K562 (cell line): Measurements from ENCODE around the gene C1orf74. TPM values are rescaled to one million over a fixed set of nuclear protein-coding genes. Genes with fewer than 3 reads are reported as not detected.
"Not testable (repeated sequence)": the region's sequence is repeated elsewhere in the genome, so short reads cannot be mapped to it uniquely, and the experiment has no call there.

Experiments
- ATAC-seq: fragments of 200-7000 bp; cut with Tn5 transposase; 3 replicates; pipeline ENCODE4 v1.9.1; 2020; ENCODE audit warnings: moderate library complexity
- BruUV-seq: library from RNA; stranded (reverse); fragments of 400-500 nt; replicated peaks from 2 replicates; lab custom pipeline; 2021; lab: Mats Ljungman, UMichigan
- CTCF ChIA-PET: fragments of 300-600 bp; formaldehyde crosslinking; extraction: SDS; loops from one replicate; lab custom pipeline; 2021; ENCODE audit warnings: low intra/inter-chr PET ratio; lab: Yijun Ruan, JAX
- POLR2A ChIA-PET: fragments of 300-600, 350-650 bp; sonication (Branson Sonifier 250); formaldehyde crosslinking; extraction: SDS; loops from one replicate; lab custom pipeline; 2021; ENCODE audit warnings: antibody characterized with exemption, inconsistent platforms; lab: Yijun Ruan, JAX
- DNase-seq, 4 experiments: peaks; one replicate each; pipeline versions ENCODE4 v3.0.0 to v3.0.0-alpha.2; 2011 to 2018; ENCODE audit warnings: low spot score in 3 of 4, mixed read lengths in 3 of 4; ENCODE audit errors: extremely low read depth in 1 of 4
- FAIRE-seq: peaks from 2 replicates; lab custom pipeline; 2011; peaks lifted over from hg19 to GRCh38; lab: Jason Lieb, UNC
- H2AFZ ChIP-seq: 2 replicates; pipeline ENCODE4 v1.6.0; 2011; ENCODE audit warnings: low read depth, low read length, control low read depth, inconsistent platforms
- H3K27ac ChIP-seq: fragments of 200-600 bp; 3 replicates; pipeline ENCODE4 v1.8.0; 2011; ENCODE audit warnings: low read depth, mild to moderate bottlenecking, control low read depth, inconsistent platforms, low read length, moderate library complexity, mixed read lengths; ENCODE audit errors: extremely low read depth
- H3K27me3 ChIP-seq, 2 experiments: fragments of 300-600 bp in 1 of 2; 2 replicates in 1 of 2; 3 replicates in 1 of 2; pipeline versions ENCODE4 v1.6.0 to v1.8.0; 2011; ENCODE audit warnings: inconsistent platforms in 2 of 2, low read length in 2 of 2, mild to moderate bottlenecking in 1 of 2, mixed read lengths in 1 of 2, moderate library complexity in 1 of 2; ENCODE audit not compliant: control insufficient read depth in 2 of 2, insufficient read depth in 2 of 2
- H3K36me3 ChIP-seq: fragments of 300-600 bp; 3 replicates; pipeline ENCODE4 v1.8.0; 2011; ENCODE audit warnings: mild to moderate bottlenecking, low read length, inconsistent platforms; ENCODE audit not compliant: control insufficient read depth, insufficient read depth
- H3K4me1 ChIP-seq, 2 experiments: fragments of 200-600 bp in 1 of 2; replicated peaks in 1 of 2; 2 replicates in 1 of 2; 3 replicates in 1 of 2; pipeline versions ENCODE4 v1.5.1 to v1.8.0; 2011; ENCODE audit warnings: inconsistent platforms in 2 of 2, low read length in 2 of 2, mild to moderate bottlenecking in 1 of 2, mixed read lengths in 1 of 2, moderate library complexity in 1 of 2; ENCODE audit not compliant: control insufficient read depth in 2 of 2, insufficient read depth in 2 of 2
- H3K4me2 ChIP-seq: 2 replicates; pipeline ENCODE4 v1.6.1; 2011; ENCODE audit warnings: low read length, control low read depth, inconsistent platforms, mixed read lengths; ENCODE audit not compliant: insufficient read depth
- H3K4me3 ChIP-seq: fragments of 200-600 bp; sonication (generic), shearing (Covaris generic); 2 replicates; pipeline ENCODE4 v1.5.1; 2016; ENCODE audit warnings: control low read depth, inconsistent platforms
- H3K79me2 ChIP-seq: fragments of 200-600 bp; 3 replicates; pipeline ENCODE4 v1.8.0; 2011; ENCODE audit warnings: low read length, inconsistent platforms; ENCODE audit not compliant: control insufficient read depth, insufficient read depth
- H3K9ac ChIP-seq, 2 experiments: 2 replicates each; pipeline versions ENCODE4 v1.6.0 to v1.6.1; 2011; ENCODE audit warnings: low read depth in 2 of 2, low read length in 2 of 2, control low read depth in 1 of 2, inconsistent platforms in 1 of 2, mild to moderate bottlenecking in 1 of 2, mixed read lengths in 1 of 2; ENCODE audit not compliant: insufficient read depth in 1 of 2
- H3K9me1 ChIP-seq: one replicate; pipeline ENCODE4 v1.6.0; 2011; ENCODE audit warnings: inconsistent platforms, mild to moderate bottlenecking, low read length, moderate library complexity; ENCODE audit not compliant: control insufficient read depth, insufficient read depth
- H3K9me3 ChIP-seq: replicated peaks from 2 replicates; pipeline ENCODE4 v1.5.1; 2011; ENCODE audit warnings: low read depth, low read length, inconsistent platforms; ENCODE audit not compliant: control insufficient read depth, insufficient read depth
- H4K20me1 ChIP-seq: replicated peaks from 2 replicates; pipeline ENCODE4 v1.6.1; 2011; ENCODE audit warnings: low read length, inconsistent platforms, mixed read lengths; ENCODE audit not compliant: control insufficient read depth, insufficient read depth
- CEBPB ChIP-seq: fragments of 450-650 bp; IDR thresholded peaks from 2 replicates; pipeline ENCODE4 v1.6.1; 2016; ENCODE audit warnings: missing genetic modification characterization, missing compliant biosample characterization
- GABPA ChIP-seq: fragments of 200-800 bp; sonication (Bioruptor generic); conservative IDR thresholded peaks from 2 replicates; pipeline ENCODE4 v1.6.1; 2016; ENCODE audit warnings: low read depth, missing genetic modification characterization, missing compliant biosample characterization
- RBM25 ChIP-seq: fragments of 200-400 bp; formaldehyde crosslinking; IDR thresholded peaks from 2 replicates; pipeline ENCODE4 v1.6.1; 2018; ENCODE audit warnings: low read length, low read depth, moderate library complexity; ENCODE audit not compliant: severe bottlenecking
- SUPT5H ChIP-seq: fragments of 450-650 bp; IDR thresholded peaks from 2 replicates; pipeline ENCODE4 v1.6.1; 2016
- TBL1XR1 ChIP-seq, 2 experiments: IDR thresholded peaks; 2 replicates each; pipeline ENCODE4 v1.6.1; 2012; ENCODE audit warnings: improper control_type of control experiment in 2 of 2, low read length in 2 of 2, mild to moderate bottlenecking in 1 of 2
- ZNF146 ChIP-seq: IDR thresholded peaks from one replicate; pipeline ENCODE4 v1.6.1; 2018; ENCODE audit warnings: missing compliant biosample characterization; ENCODE audit not compliant: unreplicated experiment
- WGBS: fragments of 100-300 bp; shearing (Covaris generic); methylation state at CpG from one replicate; pipeline ENCODE4 v1.1.6; 2016; ENCODE audit warnings: low coverage, mixed read lengths; ENCODE audit not compliant: insufficient coverage; ENCODE audit errors: missing lambda C conversion rate; 5-methylcytosine and 5-hydroxymethylcytosine counted together
- in situ Hi-C: fragments of 300-500 bp; cut with MboI; formaldehyde crosslinking; loops from 4 replicates; pipeline ENCODE4 v1.15.0; 2018; ENCODE audit warnings: inconsistent platforms, mixed read lengths
- intact Hi-C: fragments of 100-400 bp; cut with micrococcal nuclease; formaldehyde crosslinking; loops from 2 replicates; pipeline ENCODE4 v1.14.2; 2022
- polyA plus RNA-seq, 8 experiments: library from polyadenylated mRNA; depleted of rRNA in 4 of 8; stranded (reverse) in 5 of 8; unstranded in 3 of 8; fragments of >200 nt; fragmentation: Nextera tagmentation in 2 of 8; fragmentation: Illumina TruSeq in 1 of 8; extraction: Ambion mirVana in 2 of 8; extraction: Trizol in 1 of 8; gene quantifications; 2 replicates each; pipeline versions ENCODE4 v1.2.1 to v1.2.3, GENCODE V29; 2011 to 2014; ENCODE audit warnings: inconsistent platforms in 1 of 8, missing spikeins in 1 of 8
- total RNA-seq, 7 experiments: library from RNA; depleted of rRNA in 6 of 7; stranded (reverse); fragments of >200 nt in 6 of 7; fragmentation: Illumina TruSeq in 2 of 7; extraction: Trizol in 2 of 7; gene quantifications; 2 replicates each; pipeline versions ENCODE4 v1.2.1 to v1.2.3, GENCODE V29; 2011 to 2021; ENCODE audit warnings: low replicate concordance in 1 of 7
- TF ChIP-seq, protein P1 (sequence below): fragments of 450-650 bp; IDR thresholded peaks from 2 replicates; pipeline ENCODE4 v1.6.1; 2016; ENCODE audit warnings: borderline replicate concordance
- TF ChIP-seq, protein P2 (sequence below): sonication (generic); IDR thresholded peaks from 2 replicates; pipeline ENCODE4 v1.6.1; 2016
- TF ChIP-seq, protein P3 (sequence below): fragments of 450-650 bp; formaldehyde crosslinking; IDR thresholded peaks from 2 replicates; pipeline ENCODE4 v1.4.0; 2022; ENCODE audit warnings: mild to moderate bottlenecking, moderate library complexity
- TF ChIP-seq, protein P4 (sequence below): fragments of 450-650 bp; IDR thresholded peaks from 2 replicates; pipeline ENCODE4 v1.6.1; 2017; ENCODE audit warnings: antibody characterized with exemption

C1orf74 gene
- total and polyA plus RNA-seq, 9 of the 15 experiments (the other 6 are each of a cell fraction or from before 2014, with no cell fraction given) = 4.0 to 7.6 (median 5.7) TPM

DNA sequence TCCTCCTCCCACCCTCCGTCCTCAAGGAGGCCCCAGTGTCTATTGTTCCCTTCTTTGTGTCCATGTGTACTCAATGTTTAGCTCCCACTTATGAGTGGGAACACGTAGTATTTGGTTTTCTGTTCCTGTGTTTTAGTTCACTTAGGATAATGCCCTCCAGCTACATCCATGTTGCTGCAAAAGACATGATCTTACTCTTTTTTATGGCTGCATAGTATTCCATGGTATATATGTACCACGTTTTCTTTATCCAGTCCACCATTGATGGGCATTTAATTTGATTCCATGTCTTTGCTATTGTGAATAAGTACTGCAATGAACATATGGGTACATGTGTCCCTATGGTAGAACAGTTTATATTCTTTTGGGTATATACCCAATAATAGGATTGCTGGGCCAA, 9.4 kb upstream of the C1orf74 start:
- H3K79me2 ChIP-seq, H3K4me1 ChIP-seq, intact Hi-C loops, ATAC-seq, H2AFZ ChIP-seq, H3K9ac ChIP-seq, H3K36me3 ChIP-seq, FAIRE-seq, H3K9me3 ChIP-seq, H3K9me1 ChIP-seq, CTCF ChIA-PET, H3K27ac ChIP-seq, in situ Hi-C loops, H4K20me1 ChIP-seq, H3K4me3 ChIP-seq, BruUV-seq, DNase-seq, H3K4me2 ChIP-seq: not testable (repeated sequence)
- TF ChIP-seq ZNF146 (CRISPR knock-in tag) = peak; percentile 86
- peak; percentile 10 for TF ChIP-seq RBM25
- peaks cover 27 to 35% of the 10 kb centered on the region in 2 experiments for H3K27me3 ChIP-seq
- 0% methylated on average over 3 of the region's 3 CpGs for WGBS
- POLR2A ChIA-PET = interaction anchor here (0.7 kb wide), 1 partner anchor 11 kb away, joined by 3 read pairs; no protein-coding TSS in a partner anchor

DNA sequence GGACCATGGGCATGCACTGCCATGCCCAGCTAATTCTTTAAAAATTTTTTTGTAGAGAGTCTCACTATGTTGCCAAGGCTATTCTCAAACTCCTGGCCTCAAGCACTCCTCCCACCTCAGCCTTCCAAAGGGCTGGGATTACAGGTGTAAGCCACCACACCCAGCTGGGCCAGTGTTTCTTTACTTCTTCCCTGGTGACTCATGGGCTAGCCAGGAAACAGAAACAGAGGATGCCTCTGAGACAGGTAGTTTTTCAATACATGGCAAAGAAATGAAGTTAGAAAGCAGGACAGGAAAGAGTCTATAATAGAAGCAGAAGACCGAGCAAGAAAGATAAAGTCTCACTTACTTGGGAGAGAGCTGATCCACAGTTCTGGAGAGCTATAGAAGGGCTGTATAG, 7.6 kb upstream of the C1orf74 start:
- ATAC-seq (no peak), FAIRE-seq (no peak), DNase-seq (no peak)
- in situ Hi-C loops (no loop called here), intact Hi-C loops (no loop called here)
- POLR2A ChIA-PET = interaction anchor here (0.5 kb wide), 1 partner anchor 803 kb away, joined by 3 read pairs; no protein-coding TSS in a partner anchor
- Histone ChIP-seq H4K20me1 (no peaks in the 10 kb centered on the region), H3K36me3 (no peaks in the 10 kb centered on the region), H3K4me2 (no peak overlapping the region), H3K4me1 (0 out of 5 replicates have a peak, but pooled peaks cover 0 to 2% of the 10 kb centered on the region in 2 experiments), H2AFZ (no peak overlapping the region), H3K9me3 (no peaks in the 10 kb centered on the region), H3K4me3 (no peak overlapping the region), H3K9me1 (no peaks in the 10 kb centered on the region), H3K9ac (no peak overlapping the region), H3K79me2 (no peaks in the 10 kb centered on the region), H3K27me3 (peaks cover 27 to 40% of the 10 kb centered on the region in 2 experiments), H3K27ac (no peak overlapping the region)
- CTCF ChIA-PET = no interaction called here
- no TSS peak for BruUV-seq
- 0% methylated on average over 1 of the region's 1 CpG for WGBS
- no peak for TF ChIP-seq TBL1XR1 (IDR thresholded peaks at IDR 0.05; ENCODE audit: low read length in 2 of 2)
- TF ChIP-seq GABPA = no peak
- TF ChIP-seq, protein P1, sequence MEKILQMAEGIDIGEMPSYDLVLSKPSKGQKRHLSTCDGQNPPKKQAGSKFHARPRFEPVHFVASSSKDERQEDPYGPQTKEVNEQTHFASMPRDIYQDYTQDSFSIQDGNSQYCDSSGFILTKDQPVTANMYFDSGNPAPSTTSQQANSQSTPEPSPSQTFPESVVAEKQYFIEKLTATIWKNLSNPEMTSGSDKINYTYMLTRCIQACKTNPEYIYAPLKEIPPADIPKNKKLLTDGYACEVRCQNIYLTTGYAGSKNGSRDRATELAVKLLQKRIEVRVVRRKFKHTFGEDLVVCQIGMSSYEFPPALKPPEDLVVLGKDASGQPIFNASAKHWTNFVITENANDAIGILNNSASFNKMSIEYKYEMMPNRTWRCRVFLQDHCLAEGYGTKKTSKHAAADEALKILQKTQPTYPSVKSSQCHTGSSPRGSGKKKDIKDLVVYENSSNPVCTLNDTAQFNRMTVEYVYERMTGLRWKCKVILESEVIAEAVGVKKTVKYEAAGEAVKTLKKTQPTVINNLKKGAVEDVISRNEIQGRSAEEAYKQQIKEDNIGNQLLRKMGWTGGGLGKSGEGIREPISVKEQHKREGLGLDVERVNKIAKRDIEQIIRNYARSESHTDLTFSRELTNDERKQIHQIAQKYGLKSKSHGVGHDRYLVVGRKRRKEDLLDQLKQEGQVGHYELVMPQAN = no peak
- TF ChIP-seq, protein P2, sequence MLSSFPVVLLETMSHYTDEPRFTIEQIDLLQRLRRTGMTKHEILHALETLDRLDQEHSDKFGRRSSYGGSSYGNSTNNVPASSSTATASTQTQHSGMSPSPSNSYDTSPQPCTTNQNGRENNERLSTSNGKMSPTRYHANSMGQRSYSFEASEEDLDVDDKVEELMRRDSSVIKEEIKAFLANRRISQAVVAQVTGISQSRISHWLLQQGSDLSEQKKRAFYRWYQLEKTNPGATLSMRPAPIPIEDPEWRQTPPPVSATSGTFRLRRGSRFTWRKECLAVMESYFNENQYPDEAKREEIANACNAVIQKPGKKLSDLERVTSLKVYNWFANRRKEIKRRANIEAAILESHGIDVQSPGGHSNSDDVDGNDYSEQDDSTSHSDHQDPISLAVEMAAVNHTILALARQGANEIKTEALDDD = no peak
- TF ChIP-seq SUPT5H = no peak
- TF ChIP-seq, protein P3, sequence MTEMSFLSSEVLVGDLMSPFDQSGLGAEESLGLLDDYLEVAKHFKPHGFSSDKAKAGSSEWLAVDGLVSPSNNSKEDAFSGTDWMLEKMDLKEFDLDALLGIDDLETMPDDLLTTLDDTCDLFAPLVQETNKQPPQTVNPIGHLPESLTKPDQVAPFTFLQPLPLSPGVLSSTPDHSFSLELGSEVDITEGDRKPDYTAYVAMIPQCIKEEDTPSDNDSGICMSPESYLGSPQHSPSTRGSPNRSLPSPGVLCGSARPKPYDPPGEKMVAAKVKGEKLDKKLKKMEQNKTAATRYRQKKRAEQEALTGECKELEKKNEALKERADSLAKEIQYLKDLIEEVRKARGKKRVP = no peak
- TF ChIP-seq CEBPB (tag) = no peak
- TF ChIP-seq, protein P4, sequence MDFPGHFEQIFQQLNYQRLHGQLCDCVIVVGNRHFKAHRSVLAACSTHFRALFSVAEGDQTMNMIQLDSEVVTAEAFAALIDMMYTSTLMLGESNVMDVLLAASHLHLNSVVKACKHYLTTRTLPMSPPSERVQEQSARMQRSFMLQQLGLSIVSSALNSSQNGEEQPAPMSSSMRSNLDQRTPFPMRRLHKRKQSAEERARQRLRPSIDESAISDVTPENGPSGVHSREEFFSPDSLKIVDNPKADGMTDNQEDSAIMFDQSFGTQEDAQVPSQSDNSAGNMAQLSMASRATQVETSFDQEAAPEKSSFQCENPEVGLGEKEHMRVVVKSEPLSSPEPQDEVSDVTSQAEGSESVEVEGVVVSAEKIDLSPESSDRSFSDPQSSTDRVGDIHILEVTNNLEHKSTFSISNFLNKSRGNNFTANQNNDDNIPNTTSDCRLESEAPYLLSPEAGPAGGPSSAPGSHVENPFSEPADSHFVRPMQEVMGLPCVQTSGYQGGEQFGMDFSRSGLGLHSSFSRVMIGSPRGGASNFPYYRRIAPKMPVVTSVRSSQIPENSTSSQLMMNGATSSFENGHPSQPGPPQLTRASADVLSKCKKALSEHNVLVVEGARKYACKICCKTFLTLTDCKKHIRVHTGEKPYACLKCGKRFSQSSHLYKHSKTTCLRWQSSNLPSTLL = no peak
